Endometrial microvascular endothelial cells (primary cell): ENCODE results near the gene NEMF. TPM values are rescaled to one million over a fixed set of nuclear protein-coding genes. Genes with fewer than 3 reads are reported as not detected.
"Not testable (repeated sequence)": the region's sequence is repeated elsewhere in the genome, so short reads cannot be mapped to it uniquely, and the experiment has no call there.

Experiments used
- in situ Hi-C: cut with HindIII; loops from 2 replicates; pipeline ENCODE4 v1.10.0; 2017; ENCODE audit warnings: low sequenced_read_pairs, low pct_unique_long_range_greater_than_20kb; ENCODE audit errors: inconsistent ontology term
- total RNA-seq: library from RNA; depleted of rRNA; stranded (reverse); fragments of >200 nt; gene quantifications from one replicate; pipeline ENCODE4 v1.2.3, GENCODE V29; 2015; ENCODE audit errors: inconsistent ontology term

The NEMF gene
- total RNA-seq, 1 donor from 2014 or later, result 30.6 TPM

- in situ Hi-C loops, result loop anchor here (25.0 kb wide), 1 partner anchor 284 kb away; no protein-coding TSS in a partner anchor
Observed at GRCh38 chr14:49853572-49854375, 1.2 kb upstream of the NEMF start.

- in situ Hi-C loops, result loop anchor here (25.0 kb wide), 1 partner anchor 284 kb away; no protein-coding TSS in a partner anchor
Observed at GRCh38 chr14:49853158-49853477, 530 bp upstream of the NEMF start.

GRCh38 chr14:49851813-49852212 lies 775 bp downstream of the NEMF start:
- in situ Hi-C loops, result loop anchor here (25.0 kb wide), 1 partner anchor 285 kb away; no protein-coding TSS in a partner anchor

- in situ Hi-C loops, result no loop called here
Observed at GRCh38 chr14:49849213-49849847, 3.3 kb downstream of the NEMF start.

GRCh38 chr14:49828640-49829039 lies 23.9 kb downstream of the NEMF start:
- in situ Hi-C loops, result no loop called here

GRCh38 chr14:49820176-49820575 lies 32.4 kb downstream of the NEMF start:
- in situ Hi-C loops, result no loop called here

- in situ Hi-C loops, result no loop called here
Observed at GRCh38 chr14:49816844-49817243, 35.7 kb downstream of the NEMF start.

- in situ Hi-C loops, result not testable (repeated sequence)
Observed at GRCh38 chr14:49816118-49816517, 36.5 kb downstream of the NEMF start.

GRCh38 chr14:49808780-49809179 lies 43.8 kb downstream of the NEMF start:
- in situ Hi-C loops, result no loop called here

- in situ Hi-C loops, result no loop called here
Observed at GRCh38 chr14:49796025-49796424, 56.6 kb downstream of the NEMF start.

GRCh38 chr14:49792618-49793017 lies 60.0 kb downstream of the NEMF start:
- in situ Hi-C loops, result no loop called here

GRCh38 chr14:49786315-49786714 lies 66.3 kb downstream of the NEMF start:
- in situ Hi-C loops, result no loop called here

GRCh38 chr14:49783394-49784014 lies 69.1 kb downstream of the NEMF start:
- in situ Hi-C loops, result no loop called here

GRCh38 chr14:49781040-49781439 lies 71.5 kb downstream of the NEMF start:
- in situ Hi-C loops, result not testable (repeated sequence)

- in situ Hi-C loops, result no loop called here
Observed at GRCh38 chr14:49778421-49778820, 74.2 kb downstream of the NEMF start.

GRCh38 chr14:49774106-49774505 lies 78.5 kb downstream of the NEMF start:
- in situ Hi-C loops, result no loop called here

GRCh38 chr14:49771691-49772090 lies 80.9 kb downstream of the NEMF start:
- in situ Hi-C loops, result not testable (repeated sequence)

- in situ Hi-C loops, result no loop called here
Observed at GRCh38 chr14:49770212-49770817, 82.3 kb downstream of the NEMF start.

GRCh38 chr14:49769581-49770211 lies 82.9 kb downstream of the NEMF start:
- in situ Hi-C loops, result no loop called here
